Activated naive CD4-positive, alpha-beta T cell treated with anti-CD3 and anti-CD28 coated beads, Interleukin-2, amount 50 U/mL, for 24 hours (primary cell): ENCODE data around the gene TRIM68.

Source experiments
- H3K27ac Mint-ChIP-seq: one replicate; pipeline ENCODE4 v1.8.0; 2021; ENCODE audit warnings: mild to moderate bottlenecking, mixed read lengths
- H3K27me3 Mint-ChIP-seq: one replicate; pipeline ENCODE4 v1.8.0; 2021; ENCODE audit warnings: mixed read lengths
- H3K36me3 Mint-ChIP-seq: one replicate; pipeline ENCODE4 v1.8.0; 2021; ENCODE audit warnings: mixed read lengths
- H3K4me1 Mint-ChIP-seq: one replicate; pipeline ENCODE4 v1.8.0; 2021; ENCODE audit warnings: mixed read lengths
- H3K4me3 Mint-ChIP-seq: one replicate; pipeline ENCODE4 v1.8.0; 2021; ENCODE audit warnings: mild to moderate bottlenecking, mixed read lengths
- H3K9me3 Mint-ChIP-seq: one replicate; pipeline ENCODE4 v1.8.0; 2021; ENCODE audit warnings: mixed read lengths

The TRIM68 gene

DNA sequence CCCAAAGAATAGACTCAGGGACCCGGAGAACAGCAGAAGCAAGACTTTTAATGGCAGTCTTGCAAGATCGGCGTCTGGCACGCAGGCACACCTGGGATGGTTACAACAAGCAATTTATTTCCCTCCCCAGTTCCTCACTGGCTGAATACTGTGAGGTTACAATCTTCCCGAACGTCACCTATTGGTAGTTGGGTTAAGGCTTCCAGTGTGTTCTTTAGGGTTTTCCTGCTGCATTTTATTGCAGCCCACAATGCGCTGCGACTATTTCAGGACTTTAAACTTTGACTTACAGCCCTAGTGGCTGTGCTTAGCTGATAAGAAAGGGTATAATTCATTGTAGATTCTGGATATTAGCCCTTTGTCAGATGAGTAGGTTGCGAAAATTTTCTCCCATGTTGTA lies 11.5 kb upstream of the TRIM68 start:
- Mint-ChIP-seq H3K9me3 (no peaks in the 10 kb centered on the region), H3K36me3 (peaks cover 3% of the 10 kb centered on the region), H3K27ac (no peak overlapping the region), H3K27me3 (peaks cover 7% of the 10 kb centered on the region), H3K4me3 (no peak overlapping the region), H3K4me1 (no peaks in the 10 kb centered on the region)

GRCh38 chr11:4615856-4616444 lies 7.9 kb upstream of the TRIM68 start:
- H3K4me1 Mint-ChIP-seq: no peaks in the 10 kb centered on the region
- no peaks in the 10 kb centered on the region for H3K9me3 Mint-ChIP-seq
- H3K27ac Mint-ChIP-seq: no peak overlapping the region
- H3K27me3 Mint-ChIP-seq: peaks cover 3% of the 10 kb centered on the region
- no peaks in the 10 kb centered on the region for H3K36me3 Mint-ChIP-seq
- no peak overlapping the region for H3K4me3 Mint-ChIP-seq

DNA sequence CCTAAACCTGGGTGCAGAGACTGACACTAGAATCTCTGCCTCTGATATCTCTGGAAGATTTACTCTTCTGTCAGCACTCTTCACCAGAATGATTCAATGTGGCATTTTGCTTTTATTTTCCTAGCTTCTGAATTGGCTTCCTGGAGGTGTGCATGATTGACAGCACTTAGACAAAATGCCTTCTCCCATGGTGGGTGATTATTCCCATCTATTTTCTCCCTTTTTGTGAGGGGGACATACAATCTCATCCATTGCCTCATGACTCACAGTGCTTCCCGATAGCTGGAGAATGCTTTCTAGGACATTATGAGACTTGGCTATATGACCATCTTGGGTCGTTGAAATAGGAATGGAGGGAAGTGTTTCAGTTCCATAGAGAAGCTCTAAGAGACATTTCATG lies 4.0 kb upstream of the TRIM68 start:
- H3K36me3 Mint-ChIP-seq: no peaks in the 10 kb centered on the region
- no peaks in the 10 kb centered on the region for H3K9me3 Mint-ChIP-seq
- H3K27me3 Mint-ChIP-seq: peaks cover 3% of the 10 kb centered on the region
- no peak overlapping the region for H3K27ac Mint-ChIP-seq
- H3K4me1 Mint-ChIP-seq: peaks cover 33% of the 10 kb centered on the region
- H3K4me3 Mint-ChIP-seq: no peak overlapping the region

DNA sequence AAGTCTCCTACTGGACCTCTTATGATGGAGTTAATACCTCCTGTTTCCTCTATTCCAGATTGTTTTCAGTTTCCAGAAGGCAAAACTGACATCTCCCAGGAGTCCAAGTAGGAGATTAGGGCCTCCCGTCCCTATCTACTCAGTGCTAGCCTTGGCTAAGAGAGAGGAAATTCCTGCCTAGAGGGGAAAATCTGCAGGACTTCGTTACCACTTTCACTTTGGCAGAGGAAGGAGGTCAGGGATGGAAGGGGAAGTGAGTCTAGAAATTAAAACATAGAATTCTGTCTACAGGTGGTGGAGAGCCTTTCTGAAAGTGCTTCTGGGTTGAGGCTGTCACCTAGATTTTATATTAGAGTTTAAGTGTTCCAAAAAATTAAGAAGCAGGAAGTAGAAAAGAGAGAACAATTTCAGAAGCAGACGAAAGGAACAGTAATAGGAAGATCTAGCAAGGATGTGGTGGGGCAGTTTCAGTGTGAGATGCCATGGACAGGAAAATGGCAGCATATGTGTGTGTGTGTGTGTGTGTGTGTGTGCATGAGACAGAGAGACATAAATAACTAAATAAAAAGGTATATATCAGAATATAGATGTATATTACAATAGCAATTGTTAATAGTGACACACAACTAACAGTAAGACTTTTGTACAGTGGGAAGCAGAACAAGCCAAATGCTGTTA lies 2.4 kb upstream of the TRIM68 start:
- no peaks in the 10 kb centered on the region for H3K9me3 Mint-ChIP-seq
- peaks cover 49% of the 10 kb centered on the region for H3K4me1 Mint-ChIP-seq
- peaks cover 3% of the 10 kb centered on the region for H3K27me3 Mint-ChIP-seq
- no peaks in the 10 kb centered on the region for H3K36me3 Mint-ChIP-seq
- peak overlapping the region; percentile 71 for H3K4me3 Mint-ChIP-seq
- peak overlapping the region; percentile 73 for H3K27ac Mint-ChIP-seq

- no peaks in the 10 kb centered on the region for H3K27me3 Mint-ChIP-seq
- peaks cover 65% of the 10 kb centered on the region for H3K4me1 Mint-ChIP-seq
- no peaks in the 10 kb centered on the region for H3K9me3 Mint-ChIP-seq
Measured at GRCh38 chr11:4607096-4607495, 935 bp downstream of the TRIM68 start.

DNA sequence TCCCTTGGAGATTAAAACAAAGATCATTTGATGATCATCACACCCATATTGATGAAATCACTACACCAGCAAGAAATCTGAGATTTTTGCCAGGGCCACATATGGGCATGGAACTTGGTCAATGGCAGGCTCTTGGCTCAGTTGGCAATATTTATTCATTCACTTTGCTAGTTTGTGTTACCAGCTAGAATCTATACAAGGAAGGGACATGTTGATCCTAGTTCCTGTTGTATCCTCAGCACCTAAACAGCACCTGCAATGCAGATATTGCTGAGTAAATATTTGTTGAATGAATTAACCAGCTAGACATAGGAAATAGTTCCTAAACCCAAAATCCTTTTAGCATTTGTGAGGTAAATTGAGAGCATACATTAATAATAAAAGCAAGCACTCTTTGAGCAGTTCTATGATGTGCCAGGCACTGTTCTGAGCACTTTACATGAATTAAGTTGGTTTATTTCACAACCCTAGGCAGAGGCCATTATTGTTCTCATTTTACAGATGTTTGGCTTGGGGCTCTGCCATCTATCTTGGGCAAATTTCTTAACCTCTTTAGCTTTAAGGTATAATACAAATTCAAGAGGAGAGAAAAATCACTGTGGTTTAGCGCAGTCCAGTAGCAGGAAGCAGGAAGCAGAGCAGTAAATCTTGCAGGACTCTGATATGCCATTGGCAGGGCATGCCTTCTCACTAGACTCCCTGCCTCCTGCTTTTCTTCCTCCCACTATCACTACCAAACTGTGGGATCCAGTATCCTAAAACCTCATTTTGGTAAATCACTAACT lies 1.6 kb downstream of the TRIM68 start:
- no peak overlapping the region for H3K27ac Mint-ChIP-seq

More at GRCh38 chr11:4607096-4607495, 935 bp downstream of the TRIM68 start:
- Mint-ChIP-seq H3K27ac (peak overlapping the region; percentile 80), H3K4me3 (peak overlapping the region; percentile 92), H3K36me3 (peaks cover 3% of the 10 kb centered on the region)

DNA sequence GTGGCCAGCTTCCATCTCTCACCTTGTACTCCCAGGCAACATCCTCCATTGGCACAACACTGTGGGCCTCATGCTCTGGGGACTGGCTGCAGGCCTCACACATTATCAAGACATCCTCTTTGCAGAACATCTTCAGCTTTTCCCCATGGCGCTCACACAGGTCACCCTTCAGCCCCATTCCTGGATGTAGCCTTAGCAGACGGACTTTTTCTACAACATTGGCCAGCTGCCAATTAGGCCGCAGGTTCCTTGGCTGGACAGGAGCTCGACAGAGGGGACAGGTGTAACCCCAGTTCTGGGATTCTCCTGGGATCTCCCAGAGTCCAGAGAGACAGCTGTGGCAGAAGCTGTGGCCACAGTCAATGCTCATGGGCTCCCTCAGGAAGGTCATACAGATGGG lies 3.0 kb downstream of the TRIM68 start:
- Mint-ChIP-seq H3K27me3 (no peaks in the 10 kb centered on the region), H3K4me3 (no peak overlapping the region), H3K36me3 (peaks cover 7% of the 10 kb centered on the region), H3K27ac (no peak overlapping the region), H3K4me1 (peaks cover 58% of the 10 kb centered on the region), H3K9me3 (no peaks in the 10 kb centered on the region)

More for the DNA sequence above, 1.6 kb downstream of the TRIM68 start:
- H3K9me3 Mint-ChIP-seq: no peaks in the 10 kb centered on the region
- H3K4me1 Mint-ChIP-seq: peaks cover 65% of the 10 kb centered on the region
- H3K36me3 Mint-ChIP-seq: peaks cover 4% of the 10 kb centered on the region
- H3K4me3 Mint-ChIP-seq: peak overlapping the region; percentile 92
- no peaks in the 10 kb centered on the region for H3K27me3 Mint-ChIP-seq

DNA sequence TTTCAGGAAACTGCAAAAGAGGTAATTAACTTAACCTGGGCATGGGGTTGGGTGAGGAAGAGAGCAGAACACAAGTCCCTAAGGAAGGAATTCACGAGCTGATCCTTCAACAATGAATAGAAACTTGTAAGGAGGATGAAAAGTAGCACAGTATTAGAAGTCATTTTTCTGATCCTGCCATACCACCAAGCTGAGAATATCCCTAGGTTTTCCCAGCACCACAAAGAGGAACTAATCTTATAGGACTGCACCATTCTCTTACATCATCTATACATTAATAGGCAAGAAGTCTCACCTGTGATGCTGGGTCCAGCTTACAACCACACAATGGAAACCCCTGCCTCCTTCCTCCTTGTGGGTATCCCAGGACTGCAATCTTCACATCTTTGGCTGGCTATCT lies 14.3 kb downstream of the TRIM68 start, which contains the start of gene OR52I1:
Gene OR52I1, plus strand, starts transcription at position 301 of the 400 bp plus-strand sequence. Its CDS starts 0 bp downstream, at position 301.
- Mint-ChIP-seq H3K9me3 (no peaks in the 10 kb centered on the region), H3K27me3 (no peaks in the 10 kb centered on the region), H3K36me3 (peaks cover 11% of the 10 kb centered on the region), H3K27ac (no peak within 1 kb of the TSS), H3K4me1 (no peaks in the 10 kb centered on the region), H3K4me3 (no peak within 1 kb of the TSS)

DNA sequence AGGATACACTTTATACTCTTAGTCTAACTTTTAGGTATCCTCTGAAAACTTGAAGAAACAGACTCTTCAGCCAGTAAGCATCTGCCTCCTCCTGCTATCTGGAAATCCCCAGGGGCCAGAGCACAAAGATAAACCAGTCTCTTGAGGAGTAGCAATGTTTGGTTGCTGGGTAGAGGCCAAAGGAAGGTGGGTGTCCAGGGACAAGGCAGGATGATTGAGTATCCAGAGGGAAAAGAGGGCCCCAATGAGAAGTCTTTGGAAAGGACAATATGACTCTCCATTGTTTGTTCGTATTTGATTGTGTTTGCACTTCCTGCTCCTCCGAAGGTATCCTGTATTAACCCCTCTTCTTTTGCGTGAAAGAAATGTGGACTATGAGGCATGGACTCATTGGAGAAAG lies 19.0 kb downstream of the TRIM68 start:
- peaks cover 5% of the 10 kb centered on the region for H3K27me3 Mint-ChIP-seq
- no peaks in the 10 kb centered on the region for H3K4me1 Mint-ChIP-seq
- H3K9me3 Mint-ChIP-seq: no peaks in the 10 kb centered on the region
- no peak overlapping the region for H3K27ac Mint-ChIP-seq
- no peak overlapping the region for H3K4me3 Mint-ChIP-seq
- H3K36me3 Mint-ChIP-seq: peaks cover 2% of the 10 kb centered on the region

- peaks cover 16% of the 10 kb centered on the region for H3K27me3 Mint-ChIP-seq
- H3K4me3 Mint-ChIP-seq: no peak within 1 kb of the TSS
- H3K9me3 Mint-ChIP-seq: no peaks in the 10 kb centered on the region
- H3K27ac Mint-ChIP-seq: no peak within 1 kb of the TSS
- H3K4me1 Mint-ChIP-seq: no peaks in the 10 kb centered on the region
- H3K36me3 Mint-ChIP-seq: peaks cover 2% of the 10 kb centered on the region
Measured at GRCh38 chr11:4581443-4581842, 26.6 kb downstream of the TRIM68 start, which contains the start of gene OR52I2. Gene OR52I2, plus strand, starts transcription at chr11:4581743.

GRCh38 chr11:4580124-4580523 lies 27.9 kb downstream of the TRIM68 start:
- peaks cover 2% of the 10 kb centered on the region for H3K36me3 Mint-ChIP-seq
- no peak overlapping the region for H3K27ac Mint-ChIP-seq
- no peaks in the 10 kb centered on the region for H3K9me3 Mint-ChIP-seq
- no peak overlapping the region for H3K4me3 Mint-ChIP-seq
- peaks cover 6% of the 10 kb centered on the region for H3K4me1 Mint-ChIP-seq
- H3K27me3 Mint-ChIP-seq: peaks cover 15% of the 10 kb centered on the region

DNA sequence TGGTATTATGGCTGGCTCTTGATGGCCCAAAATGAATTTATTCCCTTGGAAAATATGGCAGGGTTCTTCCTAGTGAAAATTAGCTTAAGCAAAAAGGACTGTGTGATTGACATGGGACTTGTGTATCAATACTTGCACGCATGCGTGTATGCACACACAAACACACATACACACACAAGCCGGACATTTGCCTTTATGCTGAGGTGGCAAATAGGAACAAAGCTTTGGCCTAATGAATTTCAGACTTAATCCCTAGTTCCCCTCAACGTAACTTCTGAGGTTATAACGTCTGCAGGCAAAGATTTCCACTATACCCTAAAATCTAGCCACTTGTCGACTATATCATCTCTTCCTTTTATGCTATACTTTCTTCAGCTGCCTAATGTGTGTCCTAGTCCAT lies 29.4 kb downstream of the TRIM68 start:
- Mint-ChIP-seq H3K4me1 (peaks cover 6% of the 10 kb centered on the region), H3K9me3 (no peaks in the 10 kb centered on the region), H3K36me3 (no peaks in the 10 kb centered on the region), H3K27ac (no peak overlapping the region), H3K4me3 (no peak overlapping the region), H3K27me3 (peaks cover 12% of the 10 kb centered on the region)

DNA sequence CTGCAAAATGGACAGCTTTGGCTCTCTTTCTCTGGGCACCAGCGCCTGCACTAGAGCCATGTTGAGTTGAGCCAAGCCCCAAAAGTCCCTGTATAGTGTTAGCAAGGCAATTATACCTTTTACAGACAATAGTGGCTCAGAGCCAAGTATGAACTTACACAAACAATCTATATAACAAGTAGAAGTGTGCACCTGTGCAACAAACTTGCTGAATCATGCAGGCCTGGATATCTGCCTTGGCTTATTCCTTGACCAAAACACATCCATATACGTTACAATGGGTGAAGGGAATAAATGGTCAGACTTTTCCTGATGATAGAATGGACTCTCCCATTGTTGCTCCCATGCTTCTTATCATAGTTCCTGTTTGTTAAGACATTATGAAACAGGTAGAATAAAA lies 30.3 kb downstream of the TRIM68 start:
- H3K27ac Mint-ChIP-seq: no peak overlapping the region
- H3K27me3 Mint-ChIP-seq: peaks cover 9% of the 10 kb centered on the region

DNA sequence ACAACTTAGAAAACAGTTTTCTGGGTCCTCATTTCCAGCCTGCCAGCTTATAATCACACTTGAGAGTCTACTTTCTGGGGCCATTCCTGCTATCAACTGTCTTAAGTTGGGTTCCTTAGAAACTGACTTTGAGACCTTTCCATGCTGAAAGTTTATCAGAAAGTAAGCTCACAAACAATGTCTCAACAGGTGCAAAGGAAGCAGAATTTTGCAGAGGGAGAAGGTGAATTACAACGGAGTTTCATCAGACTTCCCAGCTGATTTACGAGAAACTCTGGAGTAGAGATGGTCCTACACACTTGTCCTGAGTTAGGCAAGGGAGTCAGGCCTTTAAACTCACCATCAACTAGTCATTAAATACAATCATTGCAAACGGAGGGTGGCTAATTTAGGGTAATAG lies 31.2 kb downstream of the TRIM68 start:
- Mint-ChIP-seq H3K9me3 (no peaks in the 10 kb centered on the region), H3K36me3 (no peaks in the 10 kb centered on the region), H3K4me3 (no peak overlapping the region), H3K27ac (no peak overlapping the region), H3K4me1 (peaks cover 6% of the 10 kb centered on the region), H3K27me3 (peaks cover 6% of the 10 kb centered on the region)

More for the DNA sequence above, 30.3 kb downstream of the TRIM68 start:
- Mint-ChIP-seq H3K36me3 (no peaks in the 10 kb centered on the region), H3K4me3 (no peak overlapping the region), H3K4me1 (peaks cover 6% of the 10 kb centered on the region), H3K9me3 (no peaks in the 10 kb centered on the region)

DNA sequence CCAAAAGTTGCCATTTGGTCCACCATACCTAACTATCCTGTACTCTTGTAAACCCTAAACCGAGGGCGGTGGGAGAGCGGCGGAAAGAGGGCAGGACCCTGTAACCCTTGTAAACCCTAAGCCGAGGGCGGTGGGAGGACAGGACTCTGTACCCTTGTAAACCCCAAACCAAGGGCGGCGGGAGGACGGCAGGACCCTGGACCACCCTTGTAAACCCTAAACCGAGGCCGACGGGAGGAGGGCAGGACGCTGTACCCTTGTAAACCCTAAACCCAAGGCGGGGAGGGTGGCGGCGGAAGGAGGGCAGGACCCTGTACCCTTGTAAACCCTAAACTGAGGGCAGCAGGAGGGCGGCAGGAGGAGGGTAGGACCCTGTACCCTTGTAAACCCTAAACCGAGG lies 39.0 kb downstream of the TRIM68 start:
- Mint-ChIP-seq H3K27ac (no peak overlapping the region), H3K4me3 (no peak overlapping the region), H3K36me3 (no peaks in the 10 kb centered on the region), H3K4me1 (no peaks in the 10 kb centered on the region), H3K27me3 (peaks cover 1% of the 10 kb centered on the region), H3K9me3 (no peaks in the 10 kb centered on the region)

GRCh38 chr11:4565371-4565770 lies 42.7 kb downstream of the TRIM68 start:
- Mint-ChIP-seq H3K9me3 (no peaks in the 10 kb centered on the region), H3K4me1 (no peaks in the 10 kb centered on the region), H3K4me3 (no peak overlapping the region), H3K27ac (no peak overlapping the region), H3K27me3 (peaks cover 1% of the 10 kb centered on the region), H3K36me3 (no peaks in the 10 kb centered on the region)
